ENCODE data around the gene RBM23. TPM values are rescaled to one million over a fixed set of nuclear protein-coding genes. Genes with fewer than 3 reads are reported as not detected.

The RBM23 gene
- total RNA-seq, 2 experiments from 2014 or later: 46.9 to 55.2 TPM

DNA sequence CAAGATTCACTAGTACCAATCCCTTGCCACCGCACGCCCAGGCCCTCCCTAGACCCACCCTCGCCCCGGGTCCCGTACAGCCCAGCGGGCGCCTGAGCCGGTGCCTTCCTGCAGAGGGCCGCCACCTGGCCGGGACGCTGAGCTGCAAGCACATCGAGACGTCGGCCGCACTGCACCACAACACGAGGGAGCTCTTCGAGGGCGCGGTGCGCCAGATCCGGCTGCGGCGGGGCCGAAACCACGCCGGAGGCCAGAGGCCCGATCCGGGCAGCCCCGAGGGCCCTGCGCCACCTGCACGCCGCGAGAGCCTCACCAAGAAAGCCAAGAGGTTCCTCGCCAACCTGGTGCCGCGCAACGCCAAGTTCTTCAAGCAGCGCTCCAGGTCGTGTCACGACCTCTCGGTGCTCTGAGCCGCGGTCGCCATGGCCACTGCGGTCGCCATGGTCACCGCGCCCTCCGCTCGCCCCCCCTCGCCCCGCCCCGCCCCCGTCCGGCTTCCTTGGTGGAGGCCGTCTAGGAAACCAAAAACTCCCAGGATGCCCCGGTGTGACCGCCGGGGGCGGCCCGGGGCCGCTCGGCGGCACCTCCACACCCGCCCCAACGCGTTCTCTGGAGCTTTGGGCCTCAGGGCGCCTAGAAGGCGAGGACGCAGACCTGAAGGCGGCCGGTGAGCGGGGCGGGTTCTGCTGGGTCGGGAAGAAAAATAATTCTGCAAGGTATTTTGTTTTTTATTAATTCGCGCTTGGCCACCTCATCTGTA lies 32.3 kb downstream of the RBM23 start:
- peaks cover 38% of the 10 kb centered on the region for H3K4me1 Mint-ChIP-seq (ENCODE audit: low read depth)

GRCh38 chr14:22885975-22886374 lies 33.0 kb downstream of the RBM23 start:
- Mint-ChIP-seq H3K27me3 (peaks cover 1% of the 10 kb centered on the region), H3K9me3 (no peaks in the 10 kb centered on the region), H3K27ac (no peak overlapping the region), H3K36me3 (ENCODE audit: low read depth) (peaks cover 1% of the 10 kb centered on the region), H3K4me3 (peak overlapping the region; percentile 70), H3K4me1 (ENCODE audit: low read depth) (peaks cover 38% of the 10 kb centered on the region)
- intact Hi-C loops (cut with micrococcal nuclease): no loop called here
- DNase-seq (no peak), ATAC-seq (no peak)
- TF ChIP-seq, protein P1, sequence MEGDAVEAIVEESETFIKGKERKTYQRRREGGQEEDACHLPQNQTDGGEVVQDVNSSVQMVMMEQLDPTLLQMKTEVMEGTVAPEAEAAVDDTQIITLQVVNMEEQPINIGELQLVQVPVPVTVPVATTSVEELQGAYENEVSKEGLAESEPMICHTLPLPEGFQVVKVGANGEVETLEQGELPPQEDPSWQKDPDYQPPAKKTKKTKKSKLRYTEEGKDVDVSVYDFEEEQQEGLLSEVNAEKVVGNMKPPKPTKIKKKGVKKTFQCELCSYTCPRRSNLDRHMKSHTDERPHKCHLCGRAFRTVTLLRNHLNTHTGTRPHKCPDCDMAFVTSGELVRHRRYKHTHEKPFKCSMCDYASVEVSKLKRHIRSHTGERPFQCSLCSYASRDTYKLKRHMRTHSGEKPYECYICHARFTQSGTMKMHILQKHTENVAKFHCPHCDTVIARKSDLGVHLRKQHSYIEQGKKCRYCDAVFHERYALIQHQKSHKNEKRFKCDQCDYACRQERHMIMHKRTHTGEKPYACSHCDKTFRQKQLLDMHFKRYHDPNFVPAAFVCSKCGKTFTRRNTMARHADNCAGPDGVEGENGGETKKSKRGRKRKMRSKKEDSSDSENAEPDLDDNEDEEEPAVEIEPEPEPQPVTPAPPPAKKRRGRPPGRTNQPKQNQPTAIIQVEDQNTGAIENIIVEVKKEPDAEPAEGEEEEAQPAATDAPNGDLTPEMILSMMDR (IDR thresholded peaks at IDR 0.05): no peak
- ChIA-PET CTCF (interaction anchor here (0.9 to 14.8 kb wide), 12 partner anchors 10 to 972 kb away, joined by 3 to 187 read pairs (median 4); partner anchors contain the start of genes LRP10, PRMT5 and RBM23), POLR2A (interaction anchor here (1.3 to 2.3 kb wide), 5 partner anchors 8 to 18 kb away, joined by 3 to 7 read pairs (median 4); partner anchors contain the start of gene LRP10)

More for the DNA sequence above, 32.3 kb downstream of the RBM23 start:
- POLR2A ChIA-PET: interaction anchor here (0.6 to 2.3 kb wide), 6 partner anchors 8 to 120 kb away, joined by 3 to 7 read pairs (median 4); partner anchors contain the start of genes LRP10 and OXA1L
- H3K36me3 Mint-ChIP-seq (ENCODE audit: low read depth): peaks cover 1% of the 10 kb centered on the region
- peak overlapping the region; percentile 70 for H3K4me3 Mint-ChIP-seq
- ATAC-seq (peak; percentile 71), DNase-seq (peak; percentile 81)
- H3K27me3 Mint-ChIP-seq: peaks cover 1% of the 10 kb centered on the region
- intact Hi-C loops (cut with micrococcal nuclease): no loop called here
- CTCF ChIA-PET: interaction anchor here (0.6 to 14.8 kb wide), 16 partner anchors 8 to 972 kb away, joined by 3 to 187 read pairs (median 4); partner anchors contain the start of genes LRP10, PRMT5 and RBM23
- peak overlapping the region; percentile 77 for H3K27ac Mint-ChIP-seq
- no peaks in the 10 kb centered on the region for H3K9me3 Mint-ChIP-seq
- TF ChIP-seq, protein P1 (IDR thresholded peaks at IDR 0.05): peak; percentile 35

- POLR2A ChIA-PET: interaction anchor here (1.4 to 2.2 kb wide), 4 partner anchors 9 to 29 kb away, joined by 3 to 15 read pairs (median 4); partner anchors contain the start of gene LRP10
- no peak for DNase-seq
- H3K4me3 Mint-ChIP-seq: no peak overlapping the region
- peaks cover 34% of the 10 kb centered on the region for H3K4me1 Mint-ChIP-seq (ENCODE audit: low read depth)
- no peaks in the 10 kb centered on the region for H3K9me3 Mint-ChIP-seq
- peaks cover 1% of the 10 kb centered on the region for H3K36me3 Mint-ChIP-seq (ENCODE audit: low read depth)
- H3K27ac Mint-ChIP-seq: no peak overlapping the region
- CTCF ChIA-PET: interaction anchor here (0.6 to 14.8 kb wide), 12 partner anchors 11 to 1060 kb away, joined by 3 to 187 read pairs (median 4); partner anchors contain the start of gene LRP10
- TF ChIP-seq, protein P1 (IDR thresholded peaks at IDR 0.05): no peak
- intact Hi-C loops (cut with micrococcal nuclease): no loop called here
- no peak for ATAC-seq
- H3K27me3 Mint-ChIP-seq: peaks cover 1% of the 10 kb centered on the region
Measured at GRCh38 chr14:22884738-22885523, 34.0 kb downstream of the RBM23 start.

GRCh38 chr14:22884076-22884737 lies 34.7 kb downstream of the RBM23 start:
- peaks cover 34% of the 10 kb centered on the region for H3K4me1 Mint-ChIP-seq (ENCODE audit: low read depth)

More at GRCh38 chr14:22884076-22884737, 34.7 kb downstream of the RBM23 start:
- CTCF ChIA-PET: interaction anchor here (0.9 to 14.8 kb wide), 12 partner anchors 12 to 1059 kb away, joined by 3 to 187 read pairs (median 4); partner anchors contain the start of gene LRP10
- no peak for ATAC-seq
- Mint-ChIP-seq H3K4me3 (no peak overlapping the region), H3K9me3 (no peaks in the 10 kb centered on the region), H3K36me3 (ENCODE audit: low read depth) (peaks cover 1% of the 10 kb centered on the region), H3K27me3 (peaks cover 1% of the 10 kb centered on the region), H3K27ac (no peak overlapping the region)
- TF ChIP-seq, protein P1 (IDR thresholded peaks at IDR 0.05): no peak
- intact Hi-C loops (cut with micrococcal nuclease): no loop called here
- no peak for DNase-seq
- POLR2A ChIA-PET: interaction anchor here (1.4 to 2.2 kb wide), 2 partner anchors 12 to 30 kb away, joined by 3 to 15 read pairs; partner anchors contain the start of gene LRP10
